H1 (cell line): ENCODE results near the gene NFIA.

ENCODE experiments used
- CBX5 ChIP-seq: fragments of 300-800, 300-1000 bp; sonication (generic); IDR thresholded peaks from 2 replicates; pipeline ENCODE4 v1.7.1; 2016; ENCODE audit warnings: antibody characterized with exemption, low read length, low read depth
- CBX8 ChIP-seq: fragments of 300-800, 300-1000 bp; sonication (generic); IDR thresholded peaks from 2 replicates; pipeline ENCODE4 v1.7.1; 2016; ENCODE audit warnings: low read depth, low read length, borderline replicate concordance
- CTCF ChIP-seq, 3 experiments: IDR thresholded peaks; 1 replicate in 2 of 3; 2 replicates in 1 of 3; pipeline versions ENCODE4 v1.5.1 to v1.6.1; 2011; ENCODE audit warnings: low read length in 3 of 3, mild to moderate bottlenecking in 3 of 3, inconsistent platforms in 2 of 3, low read depth in 1 of 3, moderate library complexity in 1 of 3; ENCODE audit not compliant: insufficient read depth in 1 of 3; ENCODE audit errors: control extremely low read depth in 1 of 3
- EP300 ChIP-seq, 2 experiments: IDR thresholded peaks; 1 replicate in 1 of 2; 2 replicates in 1 of 2; pipeline ENCODE4 v1.6.1; 2011 to 2012; ENCODE audit warnings: low read depth in 2 of 2, low read length in 2 of 2, mild to moderate bottlenecking in 2 of 2, borderline replicate concordance in 1 of 2, inconsistent platforms in 1 of 2, moderate library complexity in 1 of 2
- JUND ChIP-seq: IDR thresholded peaks from 2 replicates; pipeline ENCODE4 v1.6.1; 2011; ENCODE audit warnings: mild to moderate bottlenecking, improper control_type of control experiment, low read length
- RAD21 ChIP-seq, 2 experiments: IDR thresholded peaks in 1 of 2; conservative IDR thresholded peaks in 1 of 2; 2 replicates each; pipeline ENCODE4 v1.6.1; 2011; ENCODE audit warnings: low read depth in 2 of 2, low read length in 2 of 2, improper control_type of control experiment in 1 of 2, inconsistent platforms in 1 of 2, mild to moderate bottlenecking in 1 of 2, moderate library complexity in 1 of 2
- RFX5 ChIP-seq: IDR thresholded peaks from 2 replicates; pipeline ENCODE4 v1.6.1; 2011; ENCODE audit warnings: low read depth, low read length, improper control_type of control experiment, borderline replicate concordance
- SUZ12 ChIP-seq: fragments of 200-600 bp; sonication (generic); IDR thresholded peaks from 2 replicates; pipeline ENCODE4 v1.6.1; 2012; ENCODE audit warnings: mild to moderate bottlenecking, inconsistent platforms, low read length, moderate library complexity, mixed read lengths
- TAF1 ChIP-seq: IDR thresholded peaks from 2 replicates; pipeline ENCODE4 v1.6.1; 2011; ENCODE audit warnings: mild to moderate bottlenecking, low read depth, low read length
- TAF7 ChIP-seq: optimal IDR thresholded peaks from 2 replicates; pipeline ENCODE3; 2011; ENCODE audit warnings: low read depth, mild to moderate bottlenecking, inconsistent platforms, low read length, moderate library complexity, borderline replicate concordance
- TEAD4 ChIP-seq: IDR thresholded peaks from 2 replicates; pipeline ENCODE4 v1.6.1; 2012; ENCODE audit warnings: low read depth, low read length, inconsistent platforms, mixed read lengths
- USF2 ChIP-seq: IDR thresholded peaks from 2 replicates; pipeline ENCODE4 v1.6.1; 2011; ENCODE audit warnings: low read length, improper control_type of control experiment
- YY1 ChIP-seq: IDR thresholded peaks from 2 replicates; pipeline ENCODE4 v1.6.1; 2011; ENCODE audit warnings: low read depth, mild to moderate bottlenecking, low read length

- TF ChIP-seq EP300 (IDR thresholded peaks at IDR 0.05; ENCODE audit: borderline replicate concordance in 1 of 2, low read depth in 2 of 2, low read length in 2 of 2) (no peak), CTCF (IDR thresholded peaks at IDR 0.05; ENCODE audit: control extremely low read depth in 1 of 3, insufficient read depth in 1 of 3, low read depth in 1 of 3, low read length in 3 of 3) (no peak), RFX5 (no peak), USF2 (no peak), JUND (no peak), RAD21 (IDR thresholded peaks at IDR 0.05 in 1 of 2, conservative IDR thresholded peaks at IDR 0.05 in 1 of 2; ENCODE audit: low read depth in 2 of 2, low read length in 2 of 2) (no peak), SUZ12 (no peak), TEAD4 (no peak), CBX5 (no peak), YY1 (no peak), TAF7 (no peak), CBX8 (no peak), TAF1 (no peak)
Observed at GRCh38 chr1:61397935-61398334, 315.6 kb downstream of the NFIA start.
